ENCODE results near the gene ZNF556. TPM values are rescaled to one million over a fixed set of nuclear protein-coding genes. Genes with fewer than 3 reads are reported as not detected.

ZNF556 gene
- total and polyA plus RNA-seq, 10 donors, result under 0.01 to 0.27 (median 0.22) TPM; not detected in 5

DNA sequence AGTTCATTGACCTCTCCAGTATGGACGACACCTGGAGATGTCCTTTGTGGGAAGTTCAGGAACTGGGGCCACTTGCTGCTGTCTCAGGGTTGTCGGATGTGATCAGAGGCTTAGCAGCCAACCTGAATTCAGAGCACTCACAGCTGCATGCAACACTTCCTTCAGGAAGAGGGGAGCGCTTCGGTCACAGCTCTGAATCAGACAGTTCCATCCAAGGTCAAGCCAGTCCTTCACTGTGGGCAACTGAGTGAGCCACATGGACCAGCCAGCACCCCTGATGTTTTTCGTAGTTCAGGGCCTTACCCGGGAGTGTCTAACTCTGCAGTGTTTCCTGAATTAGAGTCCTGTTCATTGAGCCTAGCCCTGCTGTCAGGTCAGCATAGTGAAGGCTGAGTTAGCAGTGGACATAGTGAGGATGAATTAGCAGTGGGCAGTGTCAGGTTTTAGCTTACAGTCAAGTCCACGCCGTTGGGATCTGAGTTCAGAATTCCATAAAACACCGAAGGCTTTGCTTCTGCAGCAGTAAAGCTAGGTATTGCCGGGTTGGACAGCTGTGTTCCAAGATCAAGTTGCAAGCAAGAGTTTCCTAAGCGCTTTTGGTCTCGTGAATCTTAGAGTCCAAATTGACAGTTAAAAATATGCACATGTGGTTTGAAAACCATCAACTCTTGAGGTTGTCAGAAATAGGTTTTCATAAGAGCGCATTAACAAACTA is 20.8 kb upstream of the ZNF556 start:
- DNase-seq, result no peak
- no peak overlapping the region for H3K27ac ChIP-seq
- TF ChIP-seq POLR2AphosphoS5 (IDR thresholded peaks at IDR 0.05), result no peak
- no peak for TF ChIP-seq CTCF (IDR thresholded peaks at IDR 0.05 in 8 of 11, conservative IDR thresholded peaks at IDR 0.05 in 3 of 11)
- TF ChIP-seq POLR2A (IDR thresholded peaks at IDR 0.05), result no peak
- H3K36me3 ChIP-seq, result peaks cover 4 to 55% (median 12%) of the 10 kb centered on the region in 6 donors
- H3K4me1 ChIP-seq, result peaks cover 10 to 25% (median 15%) of the 10 kb centered on the region in 6 donors
- peaks cover 4 to 68% (median 45%) of the 10 kb centered on the region in 8 donors for H3K9me3 ChIP-seq
- H3K27me3 ChIP-seq (replicated peaks in 1 of 7), result no peaks in the 10 kb centered on the region
- WGBS, 5 donors, result 80 to 88% (median 87%) methylated on average over 11 to 13 of the region's 13 CpGs
- H3K4me3 ChIP-seq, result no peak overlapping the region
- intact Hi-C loops (cut with DNase I; ENCODE audit: low total_unique reads), result no loop called here

DNA sequence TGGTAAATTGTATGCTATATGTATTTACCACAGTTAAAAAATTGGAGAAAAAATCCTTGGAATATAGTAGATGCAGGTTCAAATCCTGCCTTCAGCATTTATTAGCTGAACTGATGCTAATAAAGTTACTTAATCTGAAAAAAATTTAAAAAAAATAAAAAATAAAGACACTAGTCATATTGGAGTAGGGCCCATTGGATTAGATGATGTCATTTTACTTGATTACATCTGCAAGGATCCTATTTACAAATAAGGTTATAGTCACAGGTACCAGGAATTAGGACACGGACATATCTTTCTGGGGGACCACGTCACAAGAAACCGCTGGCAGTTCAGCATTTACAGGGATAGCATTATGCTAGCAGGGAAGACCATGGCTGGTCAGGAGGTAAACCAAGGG is 19.6 kb upstream of the ZNF556 start:
- Histone ChIP-seq H3K9me3 (peaks cover 14 to 79% (median 56%) of the 10 kb centered on the region in 8 donors), H3K27ac (no peak overlapping the region), H3K4me1 (peaks cover 5 to 17% (median 8%) of the 10 kb centered on the region in 6 donors), H3K4me3 (no peak overlapping the region), H3K36me3 (peaks cover 16 to 67% (median 23%) of the 10 kb centered on the region in 6 donors), H3K27me3 (replicated peaks in 1 of 7) (no peaks in the 10 kb centered on the region)
- DNase-seq, result no peak
- TF ChIP-seq POLR2AphosphoS5 (IDR thresholded peaks at IDR 0.05) (no peak), CTCF (IDR thresholded peaks at IDR 0.05 in 8 of 11, conservative IDR thresholded peaks at IDR 0.05 in 3 of 11) (no peak), POLR2A (IDR thresholded peaks at IDR 0.05) (no peak)
- WGBS, 5 donors, result 95 to 99% (median 98%) methylated on average over 3 of the region's 3 CpGs
- intact Hi-C loops (cut with DNase I; ENCODE audit: low total_unique reads), result no loop called here

- Histone ChIP-seq H3K4me1 (peaks cover 0 to 6% (median 0%) of the 10 kb centered on the region in 6 donors), H3K4me3 (no peak overlapping the region), H3K27me3 (replicated peaks in 1 of 7) (no peaks in the 10 kb centered on the region), H3K9me3 (peaks cover 23 to 91% (median 68%) of the 10 kb centered on the region in 8 donors), H3K27ac (no peak overlapping the region), H3K36me3 (peaks cover 27 to 78% (median 35%) of the 10 kb centered on the region in 6 donors)
- TF ChIP-seq POLR2AphosphoS5 (IDR thresholded peaks at IDR 0.05), result no peak
- TF ChIP-seq POLR2A (IDR thresholded peaks at IDR 0.05), result no peak
- TF ChIP-seq CTCF (IDR thresholded peaks at IDR 0.05 in 8 of 11, conservative IDR thresholded peaks at IDR 0.05 in 3 of 11), result no peak
- intact Hi-C loops (cut with DNase I; ENCODE audit: low total_unique reads), result no loop called here
- DNase-seq, result no peak
- WGBS, 5 donors, result 75 to 88% (median 86%) methylated on average over 4 of the region's 4 CpGs
Observed at GRCh38 chr19:2848616-2849015, 18.5 kb upstream of the ZNF556 start.

GRCh38 chr19:2850256-2850925 is 16.7 kb upstream of the ZNF556 start:
- WGBS, 5 donors, result 82 to 93% (median 85%) methylated on average over 3 of the region's 3 CpGs
- Histone ChIP-seq H3K27me3 (replicated peaks in 1 of 7) (no peaks in the 10 kb centered on the region), H3K27ac (no peak overlapping the region), H3K9me3 (peaks cover 23 to 100% (median 82%) of the 10 kb centered on the region in 8 donors), H3K36me3 (peaks cover 28 to 87% (median 43%) of the 10 kb centered on the region in 6 donors), H3K4me1 (no peaks in the 10 kb centered on the region), H3K4me3 (no peak overlapping the region)
- DNase-seq, result no peak
- intact Hi-C loops (cut with DNase I; ENCODE audit: low total_unique reads), result no loop called here
- TF ChIP-seq POLR2A (IDR thresholded peaks at IDR 0.05) (no peak), CTCF (IDR thresholded peaks at IDR 0.05 in 8 of 11, conservative IDR thresholded peaks at IDR 0.05 in 3 of 11) (no peak), POLR2AphosphoS5 (IDR thresholded peaks at IDR 0.05) (no peak)

All from spleen (tissue), 11 donors.